ENCODE results near the gene CDYL.

Gene CDYL

GRCh38 chr6:4776131-4776492 lies at the start of gene CDYL:
Gene CDYL, plus strand, starts transcription at chr6:4776404. Its CDS starts 380 bp downstream, at chr6:4776784.
- peak; percentile 70 for DNase-seq

GRCh38 chr6:4726645-4727044 lies 49.6 kb upstream of the CDYL start:
- DNase-seq = no peak

GRCh38 chr6:4727217-4727616 lies 49.0 kb upstream of the CDYL start:
- no peak for DNase-seq

- no peak for DNase-seq
These were observed 48.4 kb upstream of the CDYL start for GRCh38 chr6:4727671-4728435.

- DNase-seq = no peak
These were observed 47.8 kb upstream of the CDYL start for GRCh38 chr6:4728436-4728769.

GRCh38 chr6:4728926-4729325 lies 47.3 kb upstream of the CDYL start:
- DNase-seq = no peak

GRCh38 chr6:4731996-4732395 lies 44.2 kb upstream of the CDYL start:
- no peak for DNase-seq

GRCh38 chr6:4732691-4733315 lies 43.4 kb upstream of the CDYL start:
- DNase-seq = peak; percentile 84

- DNase-seq = no peak
These were observed 39.8 kb upstream of the CDYL start for GRCh38 chr6:4736371-4736873.

GRCh38 chr6:4740032-4740431 lies 36.2 kb upstream of the CDYL start:
- DNase-seq = no peak

GRCh38 chr6:4743062-4743461 lies 33.1 kb upstream of the CDYL start:
- peak; percentile 82 for DNase-seq

- no peak for DNase-seq
These were observed 32.3 kb upstream of the CDYL start for GRCh38 chr6:4743926-4744325.

GRCh38 chr6:4747588-4747987 lies 28.6 kb upstream of the CDYL start:
- DNase-seq = no peak

- DNase-seq = no peak
These were observed 24.3 kb upstream of the CDYL start for GRCh38 chr6:4751823-4752464.

GRCh38 chr6:4756247-4756646 lies 20.0 kb upstream of the CDYL start:
- no peak for DNase-seq

- no peak for DNase-seq
These were observed 16.2 kb upstream of the CDYL start for GRCh38 chr6:4759997-4760396.

- DNase-seq = no peak
These were observed 15.4 kb upstream of the CDYL start for GRCh38 chr6:4760773-4761172.

- no peak for DNase-seq
These were observed 13.9 kb upstream of the CDYL start for GRCh38 chr6:4762294-4762693.

- DNase-seq = no peak
These were observed 12.3 kb upstream of the CDYL start for GRCh38 chr6:4763921-4764320.

- no peak for DNase-seq
These were observed 7.4 kb upstream of the CDYL start for GRCh38 chr6:4768815-4769214.

- no peak for DNase-seq
These were observed 3.5 kb upstream of the CDYL start for GRCh38 chr6:4772750-4773149.

- DNase-seq = no peak
These were observed 3.0 kb upstream of the CDYL start for GRCh38 chr6:4773181-4773580.

- no peak for DNase-seq
These were observed 1.9 kb upstream of the CDYL start for GRCh38 chr6:4774296-4774695.

Data from NCI-H226 (cell line).